ENCODE results near the gene MRPS22. TPM values are rescaled to one million over a fixed set of nuclear protein-coding genes. Genes with fewer than 3 reads are reported as not detected.

Gene MRPS22
- total and polyA plus RNA-seq, 9 of the 15 experiments (the other 6 are each of a cell fraction or from before 2014, with no cell fraction given) = 148 to 397 (median 229) TPM

DNA sequence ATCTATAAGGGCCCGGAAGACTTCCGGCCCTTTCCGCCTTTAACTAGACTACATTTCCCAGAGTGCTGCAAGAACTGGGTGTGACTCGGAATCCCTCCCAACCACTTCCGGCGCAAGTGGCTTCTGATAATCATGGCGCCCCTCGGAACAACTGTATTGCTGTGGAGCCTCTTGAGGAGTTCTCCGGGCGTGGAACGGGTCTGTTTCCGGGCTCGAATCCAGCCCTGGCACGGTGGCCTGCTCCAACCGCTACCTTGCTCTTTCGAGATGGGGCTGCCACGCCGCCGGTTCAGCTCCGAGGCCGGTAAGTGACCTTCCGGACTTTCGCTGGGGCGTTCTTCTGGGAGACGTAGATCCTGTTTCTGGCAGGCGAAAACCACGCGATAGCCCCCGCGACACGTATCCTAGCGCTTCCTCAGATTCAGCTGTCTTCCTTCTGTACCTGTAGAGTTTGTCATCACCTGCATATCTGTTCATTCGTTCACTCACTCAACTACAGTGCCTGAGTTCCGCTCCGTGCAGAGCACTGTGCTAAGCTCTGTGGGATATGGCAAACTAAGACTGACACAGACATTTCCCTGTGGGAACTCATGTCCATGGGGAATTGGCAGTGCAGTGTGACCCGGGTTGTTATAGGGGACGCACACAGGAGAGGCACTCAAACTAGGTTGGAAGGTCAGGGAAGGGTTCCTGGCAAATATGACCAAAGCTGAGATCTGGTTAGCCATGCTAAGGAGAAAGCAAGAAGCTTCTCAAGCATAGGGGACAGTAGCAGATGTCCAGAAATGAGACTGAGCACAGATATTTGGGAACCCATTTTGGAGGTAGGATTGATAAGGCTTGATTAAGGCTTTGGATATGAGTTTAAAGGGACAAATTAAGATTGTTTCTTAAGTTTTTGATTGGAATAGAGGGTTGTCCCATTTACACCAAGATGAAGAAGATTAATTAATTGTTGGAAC, at the start of gene MRPS22 (continued):
- TF ChIP-seq NR4A1 (CRISPR knock-in tag; IDR thresholded peaks at IDR 0.05) (no peak), NR4A1 (tag; IDR thresholded peaks at IDR 0.05) (no peak), SLC30A9 (CRISPR knock-in tag; IDR thresholded peaks at IDR 0.05) (no peak), MAZ (CRISPR knock-in tag; conservative IDR thresholded peaks at IDR 0.05 in 1 of 2, IDR thresholded peaks at IDR 0.05 in 1 of 2) (peak; percentile 32 to 61; a peak in 3 of 4 replicates), TRIM28 (IDR thresholded peaks at IDR 0.05) (no peak), HEY1 (CRISPR knock-in tag; IDR thresholded peaks at IDR 0.05; ENCODE audit: borderline replicate concordance) (no peak), PURB (CRISPR knock-in tag; IDR thresholded peaks at IDR 0.05; ENCODE audit: low read depth) (no peak), HCFC1 (IDR thresholded peaks at IDR 0.05; ENCODE audit: low read depth, low read length) (peak; percentile 95), THRAP3 (IDR thresholded peaks at IDR 0.05; ENCODE audit: borderline replicate concordance) (no peak)
- TF ChIP-seq, protein P1, sequence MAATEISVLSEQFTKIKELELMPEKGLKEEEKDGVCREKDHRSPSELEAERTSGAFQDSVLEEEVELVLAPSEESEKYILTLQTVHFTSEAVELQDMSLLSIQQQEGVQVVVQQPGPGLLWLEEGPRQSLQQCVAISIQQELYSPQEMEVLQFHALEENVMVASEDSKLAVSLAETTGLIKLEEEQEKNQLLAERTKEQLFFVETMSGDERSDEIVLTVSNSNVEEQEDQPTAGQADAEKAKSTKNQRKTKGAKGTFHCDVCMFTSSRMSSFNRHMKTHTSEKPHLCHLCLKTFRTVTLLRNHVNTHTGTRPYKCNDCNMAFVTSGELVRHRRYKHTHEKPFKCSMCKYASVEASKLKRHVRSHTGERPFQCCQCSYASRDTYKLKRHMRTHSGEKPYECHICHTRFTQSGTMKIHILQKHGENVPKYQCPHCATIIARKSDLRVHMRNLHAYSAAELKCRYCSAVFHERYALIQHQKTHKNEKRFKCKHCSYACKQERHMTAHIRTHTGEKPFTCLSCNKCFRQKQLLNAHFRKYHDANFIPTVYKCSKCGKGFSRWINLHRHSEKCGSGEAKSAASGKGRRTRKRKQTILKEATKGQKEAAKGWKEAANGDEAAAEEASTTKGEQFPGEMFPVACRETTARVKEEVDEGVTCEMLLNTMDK (IDR thresholded peaks at IDR 0.05; ENCODE audit: borderline replicate concordance, insufficient read depth, low read depth, low read length, poor library complexity, severe bottlenecking) = no peak
- TF ChIP-seq, protein P2, sequence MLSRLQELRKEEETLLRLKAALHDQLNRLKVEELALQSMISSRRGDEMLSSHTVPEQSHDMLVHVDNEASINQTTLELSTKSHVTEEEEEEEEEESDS (CRISPR knock-in tag; IDR thresholded peaks at IDR 0.05) = no peak
- TF ChIP-seq, protein P3, sequence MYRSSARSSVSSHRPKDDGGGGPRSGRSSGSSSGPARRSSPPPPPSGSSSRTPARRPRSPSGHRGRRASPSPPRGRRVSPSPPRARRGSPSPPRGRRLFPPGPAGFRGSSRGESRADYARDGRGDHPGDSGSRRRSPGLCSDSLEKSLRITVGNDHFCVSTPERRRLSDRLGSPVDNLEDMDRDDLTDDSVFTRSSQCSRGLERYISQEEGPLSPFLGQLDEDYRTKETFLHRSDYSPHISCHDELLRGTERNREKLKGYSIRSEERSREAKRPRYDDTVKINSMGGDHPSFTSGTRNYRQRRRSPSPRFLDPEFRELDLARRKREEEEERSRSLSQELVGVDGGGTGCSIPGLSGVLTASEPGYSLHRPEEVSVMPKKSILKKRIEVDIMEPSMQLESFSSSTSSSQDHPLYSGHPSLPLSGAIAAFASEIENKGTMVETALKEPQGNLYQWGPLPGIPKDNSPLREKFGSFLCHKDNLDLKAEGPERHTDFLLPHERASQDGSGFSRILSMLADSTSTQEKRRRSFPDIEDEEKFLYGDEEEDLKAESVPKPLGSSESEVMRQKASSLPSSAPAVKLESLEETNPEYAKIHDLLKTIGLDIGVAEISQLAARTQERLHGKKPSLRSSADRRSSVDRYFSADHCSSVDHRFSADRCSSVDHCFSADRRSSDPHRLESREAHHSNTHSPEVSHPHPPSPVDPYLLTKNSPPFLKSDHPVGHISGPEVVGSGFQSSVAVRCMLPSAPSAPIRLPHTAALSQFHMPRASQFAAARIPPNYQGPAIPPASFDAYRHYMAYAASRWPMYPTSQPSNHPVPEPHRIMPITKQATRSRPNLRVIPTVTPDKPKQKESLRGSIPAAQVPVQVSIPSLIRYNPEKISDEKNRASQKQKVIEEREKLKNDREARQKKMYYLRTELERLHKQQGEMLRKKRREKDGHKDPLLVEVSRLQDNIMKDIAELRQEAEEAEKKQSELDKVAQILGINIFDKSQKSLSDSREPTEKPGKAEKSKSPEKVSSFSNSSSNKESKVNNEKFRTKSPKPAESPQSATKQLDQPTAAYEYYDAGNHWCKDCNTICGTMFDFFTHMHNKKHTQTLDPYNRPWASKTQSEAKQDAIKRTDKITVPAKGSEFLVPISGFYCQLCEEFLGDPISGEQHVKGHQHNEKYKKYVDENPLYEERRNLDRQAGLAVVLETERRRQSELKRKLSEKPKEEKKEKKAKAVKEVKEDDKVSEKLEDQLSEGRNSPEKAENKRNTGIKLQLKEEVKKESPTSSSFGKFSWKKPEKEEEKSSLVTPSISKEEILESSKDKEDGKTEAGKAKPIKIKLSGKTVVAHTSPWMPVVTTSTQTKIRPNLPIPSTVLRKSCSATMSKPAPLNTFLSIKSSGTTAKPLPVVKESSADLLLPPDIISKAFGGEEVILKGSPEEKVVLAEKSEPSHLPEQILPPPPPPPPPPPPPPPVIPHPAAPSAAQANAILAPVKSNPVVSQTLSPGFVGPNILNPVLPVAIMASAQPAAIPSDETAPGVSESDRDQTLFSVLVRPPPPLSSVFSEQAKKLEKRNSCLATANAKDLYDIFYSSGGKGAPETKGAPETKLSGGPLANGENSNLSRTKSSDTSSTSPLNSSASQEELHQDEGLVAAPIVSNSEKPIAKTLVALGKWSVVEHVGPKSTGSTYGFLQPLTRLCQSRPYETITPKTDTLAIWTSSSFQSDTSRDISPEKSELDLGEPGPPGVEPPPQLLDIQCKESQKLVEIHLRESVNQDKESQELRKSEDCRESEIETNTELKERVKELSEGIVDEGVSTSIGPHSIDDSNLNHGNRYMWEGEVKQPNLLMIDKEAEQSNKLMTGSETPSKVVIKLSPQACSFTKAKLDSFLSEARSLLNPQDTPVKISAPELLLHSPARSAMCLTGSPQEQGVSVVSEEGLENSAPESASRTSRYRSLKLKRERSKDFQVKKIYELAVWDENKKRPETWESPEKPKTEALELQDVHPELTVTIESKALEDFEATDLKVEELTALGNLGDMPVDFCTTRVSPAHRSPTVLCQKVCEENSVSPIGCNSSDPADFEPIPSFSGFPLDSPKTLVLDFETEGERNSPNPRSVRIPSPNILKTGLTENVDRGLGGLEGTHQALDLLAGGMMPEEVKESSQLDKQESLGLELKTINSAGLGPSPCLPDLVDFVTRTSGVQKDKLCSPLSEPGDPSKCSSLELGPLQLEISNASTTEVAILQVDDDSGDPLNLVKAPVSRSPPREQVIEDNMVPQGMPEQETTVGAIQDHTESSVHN (IDR thresholded peaks at IDR 0.05; ENCODE audit: borderline replicate concordance in 1 of 2, low read depth in 1 of 2) = no peak
